GM12878 (cell line): ENCODE data around the gene TRIOBP. TPM values are rescaled to one million over a fixed set of nuclear protein-coding genes. Genes with fewer than 3 reads are reported as not detected.
A peak's percentile ranks its signal among the peaks of the same experiment; 100 is the strongest.

ENCODE experiments used
- ATAC-seq: fragments of 200-7000 bp; cut with Tn5 transposase; 3 replicates; pipeline ENCODE4 v1.9.1; 2020; ENCODE audit warnings: mild to moderate bottlenecking, moderate library complexity
- BruUV-seq: library from RNA; stranded (reverse); fragments of 400-500 nt; replicated peaks from 2 replicates; lab custom pipeline; 2021; lab: Mats Ljungman, UMichigan
- CTCF ChIA-PET: fragments of 300-600 bp; sonication (Branson Sonifier 250); formaldehyde crosslinking; extraction: SDS; loops from one replicate; lab custom pipeline; 2021; ENCODE audit warnings: inconsistent platforms; lab: Yijun Ruan, JAX
- POLR2A ChIA-PET: fragments of 350-600 bp; formaldehyde crosslinking; extraction: SDS; loops from one replicate; lab custom pipeline; 2021; ENCODE audit warnings: inconsistent platforms; lab: Charles Lee
- RAD21 ChIA-PET: fragments of 300-600 bp; sonication (Branson Sonifier 250); formaldehyde crosslinking; loops from one replicate; lab custom pipeline; 2023; ENCODE audit warnings: antibody characterized with exemption; ENCODE audit not compliant: unreplicated experiment; lab: Charles Lee
- SMC1A ChIA-PET: fragments of 300-600 bp; sonication (Branson Sonifier 250); formaldehyde crosslinking; loops from one replicate; lab custom pipeline; 2023; ENCODE audit not compliant: unreplicated experiment, uncharacterized antibody; lab: Charles Lee
- DNase-seq: peaks from one replicate; pipeline ENCODE4 v3.0.0-alpha.2; 2011; ENCODE audit warnings: low read depth, low spot score
- FAIRE-seq: peaks from 3 replicates; lab custom pipeline; 2011; peaks lifted over from hg19 to GRCh38; lab: Jason Lieb, UNC
- H2AFZ ChIP-seq: 2 replicates; pipeline ENCODE4 v1.6.0; 2011; ENCODE audit warnings: low read depth, low read length, control low read depth; ENCODE audit not compliant: control insufficient read depth
- H3K27ac ChIP-seq: 2 replicates; pipeline ENCODE4 v1.5.1; 2011; ENCODE audit warnings: control low read depth; ENCODE audit not compliant: control insufficient read depth, insufficient read depth
- H3K27me3 ChIP-seq, 2 experiments: replicated peaks in 1 of 2; 2 replicates each; pipeline versions ENCODE4 v1.6.0 to v1.6.1; 2011; ENCODE audit warnings: low read length in 1 of 2; ENCODE audit not compliant: control insufficient read depth in 2 of 2, insufficient read depth in 2 of 2
- H3K36me3 ChIP-seq, 2 experiments: 2 replicates each; pipeline ENCODE4 v1.5.1; 2011; ENCODE audit warnings: low read length in 1 of 2; ENCODE audit not compliant: control insufficient read depth in 2 of 2, insufficient read depth in 2 of 2
- H3K4me1 ChIP-seq: 2 replicates; pipeline ENCODE4 v1.6.1; 2011; ENCODE audit warnings: mild to moderate bottlenecking, low read length, moderate library complexity, mixed read lengths; ENCODE audit not compliant: control insufficient read depth, insufficient read depth
- H3K4me2 ChIP-seq: 2 replicates; pipeline ENCODE4 v1.6.0; 2011; ENCODE audit warnings: control low read depth; ENCODE audit not compliant: control insufficient read depth, insufficient read depth
- H3K4me3 ChIP-seq: fragments of 200-600 bp; sonication (generic); 2 replicates; pipeline ENCODE4 v1.5.1; 2016
- H3K79me2 ChIP-seq: 2 replicates; pipeline ENCODE4 v1.6.0; 2011; ENCODE audit warnings: low read length; ENCODE audit not compliant: control insufficient read depth, insufficient read depth
- H3K9ac ChIP-seq: 2 replicates; pipeline ENCODE4 v1.8.0; 2011; ENCODE audit warnings: low read length, control low read depth, mixed read lengths; ENCODE audit not compliant: control insufficient read depth, insufficient read depth
- H3K9me3 ChIP-seq: replicated peaks from 3 replicates; pipeline ENCODE4 v1.5.1; 2011; ENCODE audit warnings: mild to moderate bottlenecking, low read length; ENCODE audit not compliant: control insufficient read depth, insufficient read depth
- H4K20me1 ChIP-seq: 2 replicates; pipeline ENCODE4 v1.6.0; 2011; ENCODE audit not compliant: control insufficient read depth, insufficient read depth
- BACH1 ChIP-seq: fragments of 450-650 bp; IDR thresholded peaks from 2 replicates; pipeline ENCODE4 v1.6.1; 2017; ENCODE audit warnings: mild to moderate bottlenecking, borderline replicate concordance
- E4F1 ChIP-seq: fragments of 450-650 bp; IDR thresholded peaks from 2 replicates; pipeline ENCODE4 v1.6.1; 2018; ENCODE audit warnings: borderline replicate concordance, mild to moderate bottlenecking; ENCODE audit not compliant: partially characterized antibody
- HDGF ChIP-seq: fragments of 450-650 bp; IDR thresholded peaks from 2 replicates; pipeline ENCODE4 v1.6.1; 2016; ENCODE audit warnings: antibody characterized with exemption
- POLR2AphosphoS2 ChIP-seq: IDR thresholded peaks from 2 replicates; pipeline ENCODE4 v1.6.1; 2011; ENCODE audit warnings: low read depth, mild to moderate bottlenecking, low read length, improper control_type of control experiment, moderate library complexity
- POLR2AphosphoS5 ChIP-seq: IDR thresholded peaks from 2 replicates; pipeline ENCODE4 v1.6.1; 2011; ENCODE audit warnings: mild to moderate bottlenecking, low read length, inconsistent platforms
- POU2F2 ChIP-seq: IDR thresholded peaks from 3 replicates; pipeline ENCODE4 v1.6.1; 2011; ENCODE audit warnings: low read depth, mild to moderate bottlenecking, low read length, borderline replicate concordance
- ZNF384 ChIP-seq: IDR thresholded peaks from 2 replicates; pipeline ENCODE4 v1.6.1; 2012; ENCODE audit warnings: low read depth, mild to moderate bottlenecking, low read length, improper control_type of control experiment, borderline replicate concordance
- WGBS: methylation state at CpG from one replicate; pipeline ENCODE4 v1.1.6; 2016; ENCODE audit warnings: low lambda C conversion rate; ENCODE audit not compliant: insufficient replicate concordance, insufficient coverage; ENCODE audit errors: missing lambda C conversion rate; 5-methylcytosine and 5-hydroxymethylcytosine counted together
- in situ Hi-C: fragments of 300-500 bp; cut with MboI; formaldehyde crosslinking; loops from 9 replicates; pipeline ENCODE4 v1.14.3; 2018; ENCODE audit warnings: mixed read lengths
- intact Hi-C: fragments of 100-400 bp; cut with micrococcal nuclease; formaldehyde crosslinking; loops from one replicate; pipeline ENCODE4 v1.14.2; 2022; ENCODE audit not compliant: unreplicated experiment
- polyA plus RNA-seq, 11 experiments: library from polyadenylated mRNA; depleted of rRNA in 4 of 11; unstranded in 6 of 11; stranded (reverse) in 5 of 11; fragments of >200 nt; fragmentation: Nextera tagmentation in 4 of 11; fragmentation: Illumina TruSeq in 1 of 11; extraction: Ambion mirVana in 4 of 11; extraction: Trizol in 1 of 11; gene quantifications; 1 replicate in 1 of 11; 2 replicates in 10 of 11; pipeline versions ENCODE4 v1.2.1 to v1.2.3, GENCODE V29; 2011 to 2016; ENCODE audit warnings: inconsistent platforms in 2 of 11, missing spikeins in 2 of 11, low read depth in 1 of 11
- total RNA-seq, 4 experiments: library from RNA; depleted of rRNA in 3 of 4; stranded (reverse); fragments of >200 nt in 3 of 4; fragmentation: Illumina TruSeq in 1 of 4; extraction: Trizol in 1 of 4; gene quantifications; 2 replicates each; pipeline versions ENCODE4 v1.2.1 to v1.2.3, GENCODE V29; 2013 to 2021
- TF ChIP-seq, protein P1 (sequence below): fragments of 450-650 bp; IDR thresholded peaks from 2 replicates; pipeline ENCODE4 v1.6.1; 2014; ENCODE audit warnings: mild to moderate bottlenecking
- TF ChIP-seq, protein P2 (sequence below): fragments of 450-650 bp; IDR thresholded peaks from 2 replicates; pipeline ENCODE4 v1.6.1; 2018; ENCODE audit warnings: mild to moderate bottlenecking, low read depth, moderate library complexity; ENCODE audit not compliant: partially characterized antibody

The TRIOBP gene
- total and polyA plus RNA-seq, 10 of the 15 experiments (the other 5 are each of a cell fraction or from before 2014, with no cell fraction given), result 0.21 to 23.6 (median 11.9) TPM

- ChIA-PET POLR2A (interaction anchor here (14.0 kb wide), 1 partner anchor 12 kb away, joined by 209 read pairs; the partner anchor contains the start of gene PDXP), SMC1A (interaction anchor here (3.8 kb wide), 1 partner anchor 13 kb away, joined by 34 read pairs; the partner anchor contains the start of gene PDXP), RAD21 (interaction anchor here (1.3 to 1.6 kb wide), 2 partner anchors 8 to 65 kb away, joined by 4 to 5 read pairs; partner anchors contain the start of gene GGA1), CTCF (interaction anchor here (1.0 to 19.9 kb wide), 3 partner anchors 9 to 35 kb away, joined by 3 to 414 read pairs (median 396); partner anchors contain the start of genes PDXP and SH3BP1)
- in situ Hi-C loops, result no loop called here
- Histone ChIP-seq H3K79me2 (peaks cover 27% of the 10 kb centered on the region), H3K9me3 (no peaks in the 10 kb centered on the region), H3K27ac (no peak overlapping the region), H3K4me1 (peaks cover 26% of the 10 kb centered on the region), H2AFZ (no peak overlapping the region), H3K27me3 (no peaks in the 10 kb centered on the region), H3K4me2 (0 out of 2 replicates have a peak overlapping the region, but pooled peaks have one; percentile 36), H3K4me3 (no peak overlapping the region), H4K20me1 (no peaks in the 10 kb centered on the region), H3K9ac (no peak overlapping the region), H3K36me3 (0 out of 4 replicates have a peak, but pooled peaks cover 0 to 2% of the 10 kb centered on the region in 2 experiments)
- no peak for FAIRE-seq
- ATAC-seq, result no peak
- 90% methylated on average over 11 of the region's 11 CpGs for WGBS
- intact Hi-C loops, result no loop called here
- BruUV-seq, result no TSS peak
- no peak for DNase-seq
- TF ChIP-seq HDGF, result no peak
- TF ChIP-seq POLR2AphosphoS5, result no peak
- TF ChIP-seq BACH1, result no peak
- no peak for TF ChIP-seq E4F1
- TF ChIP-seq, protein P1, sequence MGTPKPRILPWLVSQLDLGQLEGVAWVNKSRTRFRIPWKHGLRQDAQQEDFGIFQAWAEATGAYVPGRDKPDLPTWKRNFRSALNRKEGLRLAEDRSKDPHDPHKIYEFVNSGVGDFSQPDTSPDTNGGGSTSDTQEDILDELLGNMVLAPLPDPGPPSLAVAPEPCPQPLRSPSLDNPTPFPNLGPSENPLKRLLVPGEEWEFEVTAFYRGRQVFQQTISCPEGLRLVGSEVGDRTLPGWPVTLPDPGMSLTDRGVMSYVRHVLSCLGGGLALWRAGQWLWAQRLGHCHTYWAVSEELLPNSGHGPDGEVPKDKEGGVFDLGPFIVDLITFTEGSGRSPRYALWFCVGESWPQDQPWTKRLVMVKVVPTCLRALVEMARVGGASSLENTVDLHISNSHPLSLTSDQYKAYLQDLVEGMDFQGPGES, result no peak
- TF ChIP-seq, protein P2, sequence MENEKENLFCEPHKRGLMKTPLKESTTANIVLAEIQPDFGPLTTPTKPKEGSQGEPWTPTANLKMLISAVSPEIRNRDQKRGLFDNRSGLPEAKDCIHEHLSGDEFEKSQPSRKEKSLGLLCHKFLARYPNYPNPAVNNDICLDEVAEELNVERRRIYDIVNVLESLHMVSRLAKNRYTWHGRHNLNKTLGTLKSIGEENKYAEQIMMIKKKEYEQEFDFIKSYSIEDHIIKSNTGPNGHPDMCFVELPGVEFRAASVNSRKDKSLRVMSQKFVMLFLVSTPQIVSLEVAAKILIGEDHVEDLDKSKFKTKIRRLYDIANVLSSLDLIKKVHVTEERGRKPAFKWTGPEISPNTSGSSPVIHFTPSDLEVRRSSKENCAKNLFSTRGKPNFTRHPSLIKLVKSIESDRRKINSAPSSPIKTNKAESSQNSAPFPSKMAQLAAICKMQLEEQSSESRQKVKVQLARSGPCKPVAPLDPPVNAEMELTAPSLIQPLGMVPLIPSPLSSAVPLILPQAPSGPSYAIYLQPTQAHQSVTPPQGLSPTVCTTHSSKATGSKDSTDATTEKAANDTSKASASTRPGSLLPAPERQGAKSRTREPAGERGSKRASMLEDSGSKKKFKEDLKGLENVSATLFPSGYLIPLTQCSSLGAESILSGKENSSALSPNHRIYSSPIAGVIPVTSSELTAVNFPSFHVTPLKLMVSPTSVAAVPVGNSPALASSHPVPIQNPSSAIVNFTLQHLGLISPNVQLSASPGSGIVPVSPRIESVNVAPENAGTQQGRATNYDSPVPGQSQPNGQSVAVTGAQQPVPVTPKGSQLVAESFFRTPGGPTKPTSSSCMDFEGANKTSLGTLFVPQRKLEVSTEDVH, result no peak
- no peak for TF ChIP-seq ZNF384
- no peak for TF ChIP-seq POLR2AphosphoS2
- no peak for TF ChIP-seq POU2F2
These were observed 23.9 kb upstream of the TRIOBP start for GRCh38 chr22:37672920-37673455.
